Stimulated activated CD4-positive, alpha-beta T cell treated with anti-CD3 and anti-CD28 coated beads, Interleukin-1b, Interleukin-23, amount 100 ng/mL, for 24 hours (primary cell): ENCODE measurements around the gene ADGRA1.

Experiments used
- DNase-seq, 4 experiments: peaks; one replicate each; pipeline ENCODE4 v3.0.0-alpha.2; 2020; ENCODE audit warnings: low read depth in 4 of 4, low spot score in 1 of 4

Gene ADGRA1

GRCh38 chr10:133075346-133076137 is 12.2 kb upstream of the ADGRA1 start:
- DNase-seq, result no peak

DNA sequence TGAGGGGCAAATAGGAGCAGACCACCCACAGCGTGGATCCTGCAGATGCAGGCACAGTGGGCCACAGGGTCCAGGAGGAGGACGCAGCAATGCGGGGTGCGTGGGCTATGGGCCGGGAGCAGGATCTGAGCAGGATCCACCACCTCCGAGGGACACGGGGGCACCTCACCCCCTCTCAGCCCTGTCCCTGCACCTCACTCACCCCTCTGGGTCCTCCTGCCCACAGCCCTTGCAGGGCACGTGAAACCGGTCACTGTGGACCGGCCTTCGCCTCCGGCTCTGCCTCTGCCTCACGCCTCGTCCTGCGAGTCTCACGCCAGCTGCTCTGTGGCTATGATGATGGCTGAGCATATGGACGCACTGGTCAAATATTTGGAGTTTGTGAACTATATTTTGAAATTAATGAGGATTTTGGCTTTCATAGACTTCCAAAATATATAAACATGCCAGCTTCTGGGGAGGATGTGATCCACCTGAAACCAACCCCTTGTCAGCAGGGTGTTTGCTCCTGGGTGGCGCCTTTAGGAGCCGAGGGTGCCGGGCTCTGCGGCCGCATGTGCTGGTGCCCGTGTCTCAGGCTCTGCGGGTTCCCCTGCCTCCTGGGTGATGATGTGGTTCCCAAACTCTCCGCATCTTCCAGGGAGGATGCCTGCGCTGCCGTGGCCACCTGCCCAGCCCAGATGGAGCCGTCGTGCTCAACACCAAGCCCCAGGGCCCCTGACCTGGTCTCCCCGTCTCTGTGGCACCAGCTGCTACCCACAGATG is 11.3 kb upstream of the ADGRA1 start:
- no peak for DNase-seq

DNA sequence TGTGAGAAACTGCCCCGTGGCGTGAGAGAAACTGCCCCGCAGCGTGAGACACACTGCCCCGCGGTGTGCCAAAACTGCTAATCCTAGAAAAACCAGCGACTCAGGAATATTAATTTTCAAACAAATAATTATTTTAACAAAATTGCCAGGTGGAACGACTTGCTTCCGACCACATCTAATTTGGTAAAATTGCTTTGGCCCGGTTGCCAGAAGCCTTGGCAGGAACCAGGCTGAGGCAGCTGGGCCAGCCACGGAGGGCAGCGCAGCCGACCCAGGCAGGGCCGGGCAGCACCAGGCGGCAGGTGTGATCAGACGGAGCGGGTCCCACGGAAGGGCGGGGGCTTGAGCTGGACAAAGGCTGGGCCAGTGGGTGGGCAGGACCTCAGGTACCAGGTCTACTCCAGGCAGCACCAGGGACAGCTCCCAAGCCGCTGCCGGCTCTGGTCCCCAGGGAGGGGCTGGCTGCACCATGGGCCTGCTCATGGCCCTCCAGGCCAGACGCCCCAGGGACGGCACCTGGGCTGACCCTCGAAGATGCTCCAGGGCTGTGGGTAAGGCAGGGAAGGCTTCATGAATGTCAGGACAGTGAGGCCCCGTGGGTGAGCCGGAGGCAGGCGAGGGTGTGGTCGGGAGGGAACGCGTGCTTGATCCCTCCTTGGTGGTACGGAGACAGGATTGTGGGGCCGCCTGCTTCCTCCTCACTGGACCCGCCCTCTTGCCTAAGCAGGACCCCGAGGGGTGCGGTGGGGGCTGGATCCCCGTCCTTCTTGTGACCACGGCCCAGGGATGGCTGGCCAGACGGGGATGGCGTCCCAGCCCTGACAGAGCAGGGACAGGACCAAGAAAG is 7.7 kb upstream of the ADGRA1 start:
- no peak for DNase-seq

DNA sequence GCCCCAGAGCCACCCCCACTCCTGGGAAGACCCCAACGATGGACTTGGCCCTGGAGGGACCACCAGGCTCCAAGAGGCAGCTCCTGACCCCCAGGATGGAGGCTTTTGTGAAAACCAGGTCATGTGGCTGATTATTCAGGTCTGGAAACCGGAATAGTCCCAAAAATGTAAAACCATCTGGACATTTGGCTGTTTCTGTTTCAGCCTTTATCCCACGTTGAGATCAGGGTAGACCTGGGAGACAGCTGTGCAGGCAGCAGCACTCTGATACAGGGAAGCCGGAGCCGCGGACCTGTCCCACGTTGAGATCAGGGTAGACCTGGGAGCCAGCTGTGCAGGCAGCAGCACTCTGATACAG is 7.1 kb upstream of the ADGRA1 start:
- DNase-seq, result no peak

DNA sequence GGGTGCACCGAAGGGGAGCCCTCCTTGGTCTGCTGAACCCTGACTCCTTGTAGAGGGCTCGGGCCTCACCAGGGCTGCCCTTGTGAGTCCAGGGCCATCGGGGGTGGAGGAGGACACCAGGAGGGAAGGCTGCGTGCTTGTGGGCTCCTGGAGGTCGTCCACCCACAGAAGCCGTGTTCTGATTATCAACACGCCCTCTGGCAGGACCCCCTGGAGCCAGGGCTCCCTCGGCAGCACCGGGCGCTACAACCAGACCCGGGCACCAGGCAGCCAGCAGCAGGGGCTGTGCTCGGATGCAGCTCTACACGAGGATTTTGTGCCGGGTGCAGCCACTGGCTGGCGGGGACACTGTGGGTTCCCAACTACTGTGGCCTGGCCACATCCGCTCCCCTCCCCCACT is 6.1 kb upstream of the ADGRA1 start:
- no peak for DNase-seq

GRCh38 chr10:133082685-133083421 is 4.9 kb upstream of the ADGRA1 start:
- DNase-seq, result no peak

DNA sequence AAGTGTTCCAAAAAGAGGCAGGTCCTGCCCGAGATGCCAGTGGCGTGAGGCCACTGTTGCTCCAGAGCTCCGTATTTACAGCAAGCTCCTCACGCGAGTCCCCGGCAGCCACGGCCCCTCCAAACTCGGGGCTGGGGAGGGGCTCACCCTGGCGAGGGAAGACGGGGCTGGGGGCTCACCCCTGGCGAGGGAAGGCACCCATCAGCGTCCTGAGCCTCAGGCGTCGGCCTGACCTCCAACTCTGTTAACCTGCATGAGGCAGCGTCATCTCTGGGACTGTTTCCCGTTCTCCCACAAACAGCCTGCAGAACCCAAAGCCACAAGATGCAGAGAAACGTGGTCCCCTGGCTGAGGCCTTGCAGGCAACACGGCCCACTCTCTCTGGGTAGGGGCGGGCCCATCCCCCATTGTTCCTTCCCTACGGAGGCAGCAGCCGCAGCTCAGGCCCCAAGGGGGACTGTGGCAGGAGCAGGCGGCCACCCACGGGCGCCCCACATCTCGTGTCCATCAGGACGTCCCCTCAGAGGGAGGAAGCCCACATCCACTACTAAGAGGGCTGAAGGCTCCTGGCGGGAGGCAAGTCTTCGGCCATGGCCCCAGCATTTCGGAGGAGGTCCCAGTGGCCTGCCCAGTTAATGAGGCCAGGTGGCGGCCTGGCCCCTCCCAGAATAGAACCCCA is 4.2 kb upstream of the ADGRA1 start:
- DNase-seq, result no peak

DNA sequence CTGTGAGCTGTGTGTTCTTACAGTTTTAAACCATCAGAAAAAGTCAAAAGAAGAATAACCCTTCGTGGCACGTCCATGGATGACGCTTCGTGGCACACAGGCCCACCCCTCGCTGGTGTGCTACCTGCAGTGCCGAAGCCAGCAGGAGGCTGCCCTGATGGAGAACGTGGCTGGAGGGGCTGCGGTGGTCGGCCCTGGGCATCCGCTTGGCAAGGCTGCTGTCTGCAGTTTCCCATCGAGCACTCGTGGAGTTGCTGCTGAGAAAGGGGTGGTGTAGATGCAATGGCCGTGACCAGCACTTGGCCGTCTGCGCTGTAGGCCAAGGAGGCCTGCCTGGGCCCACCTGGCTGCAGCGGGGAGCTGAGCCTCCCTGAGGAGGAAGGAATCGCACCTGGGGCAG is 3.2 kb upstream of the ADGRA1 start:
- no peak for DNase-seq

GRCh38 chr10:133085251-133086125 is 2.2 kb upstream of the ADGRA1 start:
- no peak for DNase-seq

- DNase-seq, result no peak
These were observed 1.5 kb upstream of the ADGRA1 start for GRCh38 chr10:133086247-133086646.

DNA sequence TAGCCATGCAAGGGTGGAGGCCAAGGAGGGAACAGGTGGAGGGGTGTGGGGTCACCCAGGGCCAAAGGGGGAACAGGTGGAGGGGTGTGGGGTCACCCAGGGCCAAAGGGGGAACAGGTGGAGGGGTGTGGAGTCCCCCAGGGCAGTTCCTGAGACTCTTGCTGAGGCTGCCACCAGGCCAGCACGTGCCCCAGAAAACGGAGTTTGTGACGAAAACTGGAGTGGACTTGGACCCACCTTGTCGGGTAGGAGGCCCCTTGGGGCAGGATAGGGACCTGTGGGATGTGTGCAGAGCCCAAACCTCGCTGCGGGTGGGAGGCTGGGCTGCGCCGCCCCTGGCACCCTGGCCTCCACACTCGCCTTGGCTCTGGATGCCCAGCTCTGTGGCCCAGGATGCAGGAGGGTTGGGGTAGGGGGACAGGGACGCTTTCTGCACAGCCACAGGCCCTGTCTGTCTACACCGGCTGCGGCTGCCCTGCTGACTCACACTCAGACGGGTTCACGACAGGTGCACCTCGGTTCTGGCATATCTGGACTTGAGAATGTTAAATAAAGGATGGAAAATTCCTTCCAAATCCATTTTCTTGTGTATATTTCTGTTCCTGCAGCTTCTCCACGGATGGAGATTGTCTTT is 562 bp upstream of the ADGRA1 start:
- no peak for DNase-seq

GRCh38 chr10:133088179-133088955 is 643 bp downstream of the ADGRA1 start:
- DNase-seq, result no peak

DNA sequence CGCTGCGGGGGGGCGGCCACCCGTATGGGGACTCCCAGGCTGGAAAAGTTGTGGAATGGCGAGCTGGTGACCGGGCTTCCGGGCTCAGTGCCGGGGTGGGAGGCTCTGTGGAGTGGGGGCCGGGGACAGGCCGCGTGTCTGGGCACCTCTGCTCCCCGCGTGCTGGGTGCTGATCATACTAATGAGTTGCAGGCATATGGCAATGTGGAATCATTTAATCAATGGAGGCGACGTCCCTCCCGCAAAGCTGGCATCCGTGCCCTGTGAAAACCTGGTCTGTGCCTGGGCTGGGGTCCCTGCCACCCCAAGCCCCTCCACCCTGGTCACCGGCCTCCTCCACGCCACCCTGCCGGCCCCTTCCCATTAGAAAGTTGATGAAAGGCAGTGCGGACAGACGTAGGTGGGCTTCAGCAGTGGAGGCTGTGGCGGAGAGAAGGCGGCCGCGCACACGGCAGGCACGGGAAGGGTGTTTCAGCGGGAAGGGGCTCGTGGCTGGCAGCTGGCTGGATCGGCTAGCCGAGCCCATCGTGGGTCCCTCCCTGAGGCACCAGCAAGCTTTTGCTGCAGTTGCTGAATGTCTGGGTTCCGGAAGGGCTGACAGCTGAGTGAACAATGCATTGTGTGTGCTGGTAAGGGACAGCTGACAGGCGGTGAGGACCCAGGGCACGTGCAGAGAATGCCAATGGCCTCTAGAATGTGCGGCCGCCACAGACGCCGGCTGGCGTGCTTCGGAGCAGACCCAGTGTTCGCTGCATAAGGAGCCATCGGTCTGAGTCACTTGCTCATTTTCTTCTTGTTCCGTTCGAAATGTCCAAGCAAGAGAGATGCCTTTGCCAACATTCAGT is 1.5 kb downstream of the ADGRA1 start:
- no peak for DNase-seq

- DNase-seq, result no peak
These were observed 2.4 kb downstream of the ADGRA1 start for GRCh38 chr10:133090101-133090500.

- DNase-seq, result no peak
These were observed 2.9 kb downstream of the ADGRA1 start for GRCh38 chr10:133090654-133091053.

DNA sequence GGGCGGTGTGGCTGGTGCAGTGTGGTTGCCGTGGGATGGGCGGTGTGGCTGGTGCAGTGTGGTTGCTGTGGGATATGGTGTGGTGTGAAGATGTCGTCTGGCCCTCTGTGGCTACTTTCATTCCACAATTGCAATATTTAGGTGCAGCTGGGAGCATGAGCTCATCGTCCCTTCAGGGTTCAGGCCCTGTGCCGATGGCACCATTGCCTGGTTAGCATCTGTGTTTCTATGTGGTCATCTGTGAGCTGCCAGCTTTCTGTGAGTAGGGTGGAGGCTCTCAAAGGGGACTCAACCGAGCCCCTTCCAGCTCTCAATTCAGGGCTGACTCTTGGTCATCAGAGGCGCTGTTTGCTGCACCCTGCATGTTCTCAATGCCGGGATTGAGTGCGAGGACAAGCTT is 3.6 kb downstream of the ADGRA1 start:
- no peak for DNase-seq

DNA sequence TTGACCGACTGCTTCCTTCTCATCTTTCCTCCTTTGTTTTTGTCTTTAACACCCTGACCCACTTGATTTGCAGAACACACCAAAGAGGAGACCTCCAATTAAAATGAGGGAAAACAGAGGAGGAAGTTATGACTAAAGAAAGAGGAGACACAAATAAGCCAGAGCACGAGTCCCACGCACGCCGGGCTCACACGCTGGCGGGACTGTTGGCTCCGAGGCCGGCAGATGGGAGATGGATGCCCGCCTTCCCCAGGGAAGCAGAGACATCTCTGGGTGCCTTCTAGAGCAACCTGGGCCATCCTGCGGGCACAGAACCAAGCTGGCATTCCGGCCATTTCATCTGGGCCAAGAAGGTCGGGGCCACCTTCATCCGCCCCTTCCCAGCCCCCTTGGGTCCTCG is 5.6 kb downstream of the ADGRA1 start:
- DNase-seq, result no peak
